PFSK-1 (cell line): ENCODE data around the gene INTS14.

Experiments
- FOXP2 ChIP-seq: optimal IDR thresholded peaks from 2 replicates; pipeline ENCODE3; 2011; ENCODE audit warnings: borderline replicate concordance, control low read depth, inconsistent platforms; ENCODE audit not compliant: insufficient read depth; ENCODE audit errors: extremely low read length, extremely low read depth
- POLR2AphosphoS5 ChIP-seq: IDR thresholded peaks from 2 replicates; pipeline ENCODE4 v1.6.1; 2012; ENCODE audit warnings: low read depth, mild to moderate bottlenecking, control low read depth, low read length, moderate library complexity
- REST ChIP-seq, 2 experiments: IDR thresholded peaks; 2 replicates each; pipeline versions ENCODE4 v1.6.1 to v1.8.0; 2011 to 2012; ENCODE audit warnings: low read depth in 2 of 2, low read length in 2 of 2, control low read depth in 1 of 2, inconsistent platforms in 1 of 2, mild to moderate bottlenecking in 1 of 2, moderate library complexity in 1 of 2; ENCODE audit not compliant: insufficient read depth in 1 of 2
- SIN3A ChIP-seq: IDR thresholded peaks from 2 replicates; pipeline ENCODE4 v1.6.1; 2012; ENCODE audit warnings: mild to moderate bottlenecking, low read length, moderate library complexity, borderline replicate concordance; ENCODE audit not compliant: insufficient read depth
- TAF1 ChIP-seq: IDR thresholded peaks from 2 replicates; pipeline ENCODE4 v1.6.1; 2012; ENCODE audit warnings: low read length, control low read depth, borderline replicate concordance; ENCODE audit not compliant: insufficient read depth

INTS14 gene

GRCh38 chr15:65653801-65654521 is 43.0 kb upstream of the INTS14 start:
- TF ChIP-seq FOXP2 (no peak), REST (IDR thresholded peaks at IDR 0.05; ENCODE audit: insufficient read depth in 1 of 2, low read depth in 2 of 2, low read length in 2 of 2) (no peak), POLR2AphosphoS5 (no peak), TAF1 (no peak), SIN3A (no peak)

- TF ChIP-seq REST (IDR thresholded peaks at IDR 0.05; ENCODE audit: insufficient read depth in 1 of 2, low read depth in 2 of 2, low read length in 2 of 2) (no peak), FOXP2 (no peak), SIN3A (no peak), POLR2AphosphoS5 (no peak), TAF1 (no peak)
These were observed 42.4 kb upstream of the INTS14 start for GRCh38 chr15:65653341-65653740.

GRCh38 chr15:65651831-65652749 is 41.2 kb upstream of the INTS14 start:
- TF ChIP-seq TAF1 (no peak), SIN3A (no peak), POLR2AphosphoS5 (no peak), REST (IDR thresholded peaks at IDR 0.05; ENCODE audit: insufficient read depth in 1 of 2, low read depth in 2 of 2, low read length in 2 of 2) (no peak), FOXP2 (no peak)

- TF ChIP-seq SIN3A (no peak), REST (IDR thresholded peaks at IDR 0.05; ENCODE audit: insufficient read depth in 1 of 2, low read depth in 2 of 2, low read length in 2 of 2) (no peak), POLR2AphosphoS5 (no peak), TAF1 (no peak)
These were observed 40.1 kb upstream of the INTS14 start for GRCh38 chr15:65651042-65651322.
